ENCODE measurements around the gene LRRC59. TPM values are rescaled to one million over a fixed set of nuclear protein-coding genes. Genes with fewer than 3 reads are reported as not detected.

LRRC59 gene
- total RNA-seq, 4 donors from 2014 or later, result 41.1 to 68.1 (median 62.1) TPM

- H3K27me3 ChIP-seq, result no peaks in the 10 kb centered on the region
- H3K4me3 ChIP-seq, result no peak overlapping the region
- no peaks in the 10 kb centered on the region for H3K9me3 ChIP-seq
- H3K4me1 ChIP-seq, result peaks cover 19 to 36% (median 30%) of the 10 kb centered on the region in 4 donors
- no peak for DNase-seq (ENCODE audit: extremely low spot score)
- H3K27ac ChIP-seq (replicated peaks in 1 of 4), result no peak overlapping the region
- WGBS, result 21% methylated on average over 3 of the region's 3 CpGs
- peaks cover 45 to 56% (median 54%) of the 10 kb centered on the region in 4 donors for H3K36me3 ChIP-seq
- TF ChIP-seq POLR2AphosphoS5 (IDR thresholded peaks at IDR 0.05) (no peak), CTCF (IDR thresholded peaks at IDR 0.05) (no peak), EP300 (IDR thresholded peaks at IDR 0.05) (no peak), POLR2A (IDR thresholded peaks at IDR 0.05; ENCODE audit: low read depth) (no peak)
- intact Hi-C loops (cut with DNase I), result no loop called here
Observed at GRCh38 chr17:50394711-50395110, 2.6 kb downstream of the LRRC59 start.

GRCh38 chr17:50393700-50394099 is 3.6 kb downstream of the LRRC59 start:
- DNase-seq (ENCODE audit: extremely low spot score), result no peak
- Histone ChIP-seq H3K4me1 (peaks cover 19 to 36% (median 30%) of the 10 kb centered on the region in 4 donors), H3K36me3 (peaks cover 50 to 66% (median 64%) of the 10 kb centered on the region in 4 donors), H3K27ac (replicated peaks in 1 of 4) (no peak overlapping the region), H3K9me3 (no peaks in the 10 kb centered on the region), H3K27me3 (no peaks in the 10 kb centered on the region), H3K4me3 (no peak overlapping the region)
- WGBS, result 87% methylated on average over 5 of the region's 5 CpGs
- TF ChIP-seq CTCF (IDR thresholded peaks at IDR 0.05), result no peak
- no peak for TF ChIP-seq POLR2A (IDR thresholded peaks at IDR 0.05; ENCODE audit: low read depth)
- TF ChIP-seq EP300 (IDR thresholded peaks at IDR 0.05), result no peak
- TF ChIP-seq POLR2AphosphoS5 (IDR thresholded peaks at IDR 0.05), result no peak
- intact Hi-C loops (cut with DNase I), result no loop called here

GRCh38 chr17:50392621-50393020 is 4.7 kb downstream of the LRRC59 start:
- TF ChIP-seq CTCF (IDR thresholded peaks at IDR 0.05), result no peak
- no peak for TF ChIP-seq EP300 (IDR thresholded peaks at IDR 0.05)
- TF ChIP-seq POLR2A (IDR thresholded peaks at IDR 0.05; ENCODE audit: low read depth), result no peak
- TF ChIP-seq POLR2AphosphoS5 (IDR thresholded peaks at IDR 0.05), result no peak
- no peaks in the 10 kb centered on the region for H3K9me3 ChIP-seq

GRCh38 chr17:50389534-50389933 is 7.8 kb downstream of the LRRC59 start:
- no peak for DNase-seq (ENCODE audit: extremely low spot score)
- Histone ChIP-seq H3K36me3 (peaks cover 90 to 100% (median 99%) of the 10 kb centered on the region in 4 donors), H3K4me1 (peaks cover 0 to 5% (median 2%) of the 10 kb centered on the region in 4 donors), H3K4me3 (no peak overlapping the region), H3K9me3 (no peaks in the 10 kb centered on the region), H3K27me3 (no peaks in the 10 kb centered on the region), H3K27ac (replicated peaks in 1 of 4) (no peak overlapping the region)
- WGBS, result 94% methylated on average over 6 of the region's 6 CpGs
- intact Hi-C loops (cut with DNase I), result no loop called here
- TF ChIP-seq POLR2A (IDR thresholded peaks at IDR 0.05; ENCODE audit: low read depth) (no peak), CTCF (IDR thresholded peaks at IDR 0.05) (no peak), EP300 (IDR thresholded peaks at IDR 0.05) (no peak), POLR2AphosphoS5 (IDR thresholded peaks at IDR 0.05) (no peak)

More at GRCh38 chr17:50392621-50393020, 4.7 kb downstream of the LRRC59 start:
- no peak overlapping the region for H3K27ac ChIP-seq (replicated peaks in 1 of 4)
- H3K4me3 ChIP-seq, result no peak overlapping the region
- DNase-seq (ENCODE audit: extremely low spot score), result no peak
- intact Hi-C loops (cut with DNase I), result no loop called here
- no peaks in the 10 kb centered on the region for H3K27me3 ChIP-seq
- WGBS, result 80% methylated on average over 5 of the region's 6 CpGs
- H3K36me3 ChIP-seq, result peaks cover 61 to 77% (median 75%) of the 10 kb centered on the region in 4 donors
- H3K4me1 ChIP-seq, result peaks cover 19 to 31% (median 26%) of the 10 kb centered on the region in 4 donors

GRCh38 chr17:50388728-50389127 is 8.6 kb downstream of the LRRC59 start:
- no peaks in the 10 kb centered on the region for H3K27me3 ChIP-seq
- no peak for TF ChIP-seq EP300 (IDR thresholded peaks at IDR 0.05)
- no peak for TF ChIP-seq POLR2AphosphoS5 (IDR thresholded peaks at IDR 0.05)
- TF ChIP-seq CTCF (IDR thresholded peaks at IDR 0.05), result no peak
- no peak for TF ChIP-seq POLR2A (IDR thresholded peaks at IDR 0.05; ENCODE audit: low read depth)
- DNase-seq (ENCODE audit: extremely low spot score), result no peak
- 93% methylated on average over 3 of the region's 3 CpGs for WGBS
- peaks cover 0 to 4% (median 0%) of the 10 kb centered on the region in 4 donors for H3K4me1 ChIP-seq
- H3K9me3 ChIP-seq, result no peaks in the 10 kb centered on the region
- peaks cover 90 to 100% (median 99%) of the 10 kb centered on the region in 4 donors for H3K36me3 ChIP-seq
- intact Hi-C loops (cut with DNase I), result no loop called here
- no peak overlapping the region for H3K4me3 ChIP-seq
- no peak overlapping the region for H3K27ac ChIP-seq (replicated peaks in 1 of 4)
